ENCODE measurements around the gene PPIL6.

The PPIL6 gene

DNA sequence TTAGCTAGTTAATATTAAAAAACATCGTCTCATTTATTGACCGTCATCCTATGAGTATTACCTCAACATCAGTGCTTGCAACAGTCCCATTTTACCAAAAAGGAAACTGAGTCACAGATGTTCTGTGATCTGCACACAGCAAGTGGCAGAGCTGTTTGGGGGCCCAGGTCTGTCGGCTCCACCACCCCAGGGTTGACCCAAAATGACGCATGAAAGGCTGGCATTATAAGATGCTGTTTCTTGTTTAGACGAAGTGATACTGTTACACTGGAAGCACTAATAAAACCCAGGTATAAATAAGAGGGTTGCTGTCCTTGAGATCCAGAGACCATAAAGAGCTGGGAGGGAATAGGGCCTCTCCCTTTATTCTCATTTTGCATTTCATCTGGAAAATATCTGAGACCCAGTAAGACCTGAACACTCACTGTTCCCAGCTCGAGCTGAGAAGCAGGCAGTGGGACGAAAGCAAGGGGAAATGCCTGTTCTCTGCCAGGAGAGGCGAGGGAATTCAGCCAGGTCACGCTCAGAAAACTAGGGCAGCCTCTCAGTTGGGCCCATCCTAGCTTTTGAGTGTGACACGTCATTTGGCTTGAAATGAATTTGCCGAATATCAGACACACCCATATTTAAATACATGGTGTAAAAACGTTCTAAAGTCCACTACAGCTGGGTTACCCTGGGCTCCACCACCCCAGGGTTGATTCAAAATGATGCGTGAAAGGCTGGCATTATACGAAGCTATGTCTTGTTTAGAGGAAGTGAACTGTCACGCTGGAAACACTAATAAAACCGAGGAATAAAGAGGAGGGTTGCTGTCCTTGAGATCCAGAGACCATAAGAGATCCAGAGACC is 16.5 kb upstream of the PPIL6 start:
- H3K27ac ChIP-seq: no peak overlapping the region
- no peak for DNase-seq
- H3K4me3 ChIP-seq (ENCODE audit: low read depth, low read length): peak overlapping the region; percentile 90

DNA sequence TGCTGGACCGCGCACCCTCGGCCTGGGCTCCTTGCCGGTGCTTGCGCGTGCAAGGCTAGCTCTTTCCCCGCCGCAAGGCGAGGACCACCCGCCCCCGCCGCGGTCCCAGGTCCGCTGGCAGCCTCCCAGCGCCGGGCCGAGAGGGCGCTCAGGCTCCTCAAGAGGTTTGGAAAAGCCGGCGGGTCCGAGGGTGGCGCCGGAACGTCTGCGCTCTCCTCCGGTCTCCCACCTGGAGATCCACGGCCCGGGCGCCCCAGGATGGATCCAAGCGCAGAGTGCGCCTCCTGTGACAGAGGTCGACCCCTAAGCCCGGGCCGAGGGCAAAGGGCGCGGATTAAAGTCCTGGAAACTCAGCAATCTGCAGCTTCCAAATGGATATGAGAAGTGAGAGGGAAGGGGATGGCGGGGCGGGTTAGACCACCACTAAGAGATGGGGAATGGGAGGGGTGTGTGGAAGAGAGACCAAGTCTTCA is 15.7 kb upstream of the PPIL6 start:
- peak overlapping the region; percentile 63 for H3K27ac ChIP-seq
- TF ChIP-seq, protein P1, sequence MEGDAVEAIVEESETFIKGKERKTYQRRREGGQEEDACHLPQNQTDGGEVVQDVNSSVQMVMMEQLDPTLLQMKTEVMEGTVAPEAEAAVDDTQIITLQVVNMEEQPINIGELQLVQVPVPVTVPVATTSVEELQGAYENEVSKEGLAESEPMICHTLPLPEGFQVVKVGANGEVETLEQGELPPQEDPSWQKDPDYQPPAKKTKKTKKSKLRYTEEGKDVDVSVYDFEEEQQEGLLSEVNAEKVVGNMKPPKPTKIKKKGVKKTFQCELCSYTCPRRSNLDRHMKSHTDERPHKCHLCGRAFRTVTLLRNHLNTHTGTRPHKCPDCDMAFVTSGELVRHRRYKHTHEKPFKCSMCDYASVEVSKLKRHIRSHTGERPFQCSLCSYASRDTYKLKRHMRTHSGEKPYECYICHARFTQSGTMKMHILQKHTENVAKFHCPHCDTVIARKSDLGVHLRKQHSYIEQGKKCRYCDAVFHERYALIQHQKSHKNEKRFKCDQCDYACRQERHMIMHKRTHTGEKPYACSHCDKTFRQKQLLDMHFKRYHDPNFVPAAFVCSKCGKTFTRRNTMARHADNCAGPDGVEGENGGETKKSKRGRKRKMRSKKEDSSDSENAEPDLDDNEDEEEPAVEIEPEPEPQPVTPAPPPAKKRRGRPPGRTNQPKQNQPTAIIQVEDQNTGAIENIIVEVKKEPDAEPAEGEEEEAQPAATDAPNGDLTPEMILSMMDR (IDR thresholded peaks at IDR 0.05; ENCODE audit: low read depth, low read length): no peak
- peak overlapping the region; percentile 90 for H3K4me3 ChIP-seq (ENCODE audit: low read depth, low read length)
- H3K27me3 ChIP-seq (ENCODE audit: insufficient read depth, low read depth, severe bottlenecking): no peaks in the 10 kb centered on the region
- H3K9me3 ChIP-seq (ENCODE audit: severe bottlenecking): no peaks in the 10 kb centered on the region
- peaks cover 1% of the 10 kb centered on the region for H3K36me3 ChIP-seq
- no peak for DNase-seq

More for the DNA sequence above, 16.5 kb upstream of the PPIL6 start:
- Histone ChIP-seq H3K27me3 (ENCODE audit: insufficient read depth, low read depth, severe bottlenecking) (no peaks in the 10 kb centered on the region), H3K9me3 (ENCODE audit: severe bottlenecking) (no peaks in the 10 kb centered on the region), H3K36me3 (peaks cover 7% of the 10 kb centered on the region)
- TF ChIP-seq, protein P1 (IDR thresholded peaks at IDR 0.05; ENCODE audit: low read depth, low read length): no peak

DNA sequence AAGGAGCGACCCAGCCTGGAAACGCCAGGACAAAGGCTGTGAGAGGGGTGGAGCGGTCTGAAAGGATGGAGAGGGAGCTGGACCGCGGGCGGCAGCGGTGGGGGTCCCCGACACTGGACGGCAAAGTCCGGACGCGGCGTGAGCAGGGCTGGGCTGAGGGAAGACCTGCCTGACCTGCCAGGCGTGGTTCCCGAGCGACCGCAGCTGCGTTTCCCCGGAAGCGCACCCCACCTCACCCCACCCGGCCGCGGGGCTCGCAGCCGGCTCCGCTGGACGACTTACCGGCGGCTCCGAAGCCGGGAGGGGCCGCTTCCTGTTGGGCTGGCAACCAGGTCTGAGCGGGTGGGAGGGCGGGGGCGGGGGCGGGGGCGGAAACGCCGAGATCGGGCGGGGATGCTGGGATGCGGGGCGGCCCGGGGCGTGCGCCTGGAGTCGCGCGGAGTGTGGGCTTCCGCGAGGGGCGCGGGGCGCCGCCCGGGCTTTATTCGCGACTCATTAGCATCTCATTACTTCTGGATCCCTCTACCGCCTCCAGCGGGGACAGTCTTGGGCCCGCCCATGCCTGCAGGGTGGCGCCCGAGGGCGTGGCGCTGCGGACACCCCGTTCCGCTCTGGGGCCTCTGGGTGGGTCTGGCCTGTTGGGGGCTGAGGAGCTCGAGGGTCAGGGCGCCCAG is 15.1 kb upstream of the PPIL6 start, which contains the start of gene MICAL1:
TSS of gene MICAL1 (minus strand) at position 336 of the 674 bp plus-strand sequence. CDS start 1,576 bp downstream, outside the sequence.
- Histone ChIP-seq H3K27me3 (ENCODE audit: insufficient read depth, low read depth, severe bottlenecking) (no peaks in the 10 kb centered on the region), H3K27ac (peak within 1 kb of the TSS; percentile 63), H3K4me3 (ENCODE audit: low read depth, low read length) (peak within 1 kb of the TSS; percentile 90), H3K9me3 (ENCODE audit: severe bottlenecking) (no peaks in the 10 kb centered on the region), H3K36me3 (no peaks in the 10 kb centered on the region)
- DNase-seq: peak; percentile 81
- TF ChIP-seq, protein P1 (IDR thresholded peaks at IDR 0.05; ENCODE audit: low read depth, low read length): peak; percentile 36

DNA sequence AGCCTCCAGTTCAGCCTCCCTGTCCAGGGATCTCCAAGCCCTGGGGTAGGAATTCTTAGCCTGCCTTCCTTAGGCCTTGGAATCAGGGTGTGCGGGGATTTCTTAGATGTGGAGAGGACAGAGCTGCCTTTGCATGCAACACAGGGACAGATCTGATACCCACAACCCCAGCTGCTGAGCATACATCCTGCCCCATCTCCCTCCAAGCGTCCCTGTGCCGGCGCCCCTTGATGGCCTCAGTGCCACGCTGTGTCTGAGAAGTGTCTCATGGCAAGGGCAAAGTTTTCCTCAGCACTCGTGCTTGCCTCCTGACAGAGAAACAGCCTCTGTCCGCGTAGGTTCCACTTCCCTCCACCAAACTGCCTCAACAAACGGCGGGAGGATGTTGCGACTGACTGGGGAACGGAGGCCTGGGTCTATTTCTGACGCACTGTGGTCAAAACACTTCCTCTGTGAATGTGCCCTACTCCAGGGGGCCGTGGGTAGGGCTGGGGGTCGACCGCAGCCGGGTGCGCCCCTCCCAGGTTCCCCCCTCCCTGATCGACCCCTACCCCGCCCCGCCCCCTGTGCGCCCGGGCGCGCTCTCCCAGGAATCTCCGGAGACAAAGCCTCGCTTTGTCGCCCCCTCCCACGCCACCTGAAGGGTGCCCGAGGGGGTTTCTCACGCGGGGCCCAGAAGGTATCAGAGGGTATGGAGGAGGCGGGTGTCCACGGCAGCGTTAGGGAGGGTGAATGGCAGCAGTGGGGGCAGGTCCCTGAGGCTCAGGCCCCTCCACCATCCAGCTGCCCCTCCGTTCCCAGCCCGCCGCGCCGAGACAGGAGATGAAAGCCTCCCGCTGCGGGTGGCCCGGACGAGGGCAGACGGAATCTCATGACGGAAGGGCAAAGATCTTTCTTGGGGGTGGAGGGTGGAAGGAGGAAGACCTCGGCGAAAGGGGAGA is 14.3 kb upstream of the PPIL6 start:
- TF ChIP-seq, protein P1 (IDR thresholded peaks at IDR 0.05; ENCODE audit: low read depth, low read length): no peak
- H3K9me3 ChIP-seq (ENCODE audit: severe bottlenecking): no peaks in the 10 kb centered on the region
- H3K27ac ChIP-seq: peak overlapping the region; percentile 42
- H3K4me3 ChIP-seq (ENCODE audit: low read depth, low read length): peak overlapping the region; percentile 90
- H3K27me3 ChIP-seq (ENCODE audit: insufficient read depth, low read depth, severe bottlenecking): no peaks in the 10 kb centered on the region
- DNase-seq: peak; percentile 29
- H3K36me3 ChIP-seq: no peaks in the 10 kb centered on the region
